Body of pancreas (tissue), 4 donors: Measurements from ENCODE around the gene RGL2. TPM values are rescaled to one million over a fixed set of nuclear protein-coding genes. Genes with fewer than 3 reads are reported as not detected.

ENCODE experiments used
- ATAC-seq: fragments of 150-250 bp; one replicate; pipeline ENCODE4 v1.9.1; 2016
- DNase-seq, 4 donors: peaks; one replicate each; pipeline ENCODE4 v3.0.0-alpha.2; 2019
- H3K27ac ChIP-seq, 4 donors: fragments of 200-600 bp; sonication (generic); 1 replicate in 3 of 4; 2 replicates in 1 of 4; pipeline versions ENCODE4 v1.5.1 to v1.6.1; 2016 to 2019; ENCODE audit warnings: mild to moderate bottlenecking in 1 of 4, mixed read lengths in 1 of 4, moderate library complexity in 1 of 4
- H3K27me3 ChIP-seq, 2 donors: fragments of 200-600 bp; sonication (generic); one replicate each; pipeline ENCODE4 v1.6.0; 2016; ENCODE audit warnings: mild to moderate bottlenecking in 1 of 2
- H3K36me3 ChIP-seq, 2 donors: fragments of 200-600 bp; sonication (generic); replicated peaks in 1 of 2; 2 replicates each; pipeline ENCODE4 v1.5.1; 2016; ENCODE audit warnings: low read depth in 2 of 2; ENCODE audit not compliant: insufficient read depth in 1 of 2
- H3K4me1 ChIP-seq: fragments of 200-600 bp; sonication (generic); one replicate; pipeline ENCODE4 v1.6.0; 2016
- H3K4me3 ChIP-seq, 2 donors: fragments of 200-600 bp; sonication (generic); 1 replicate in 1 of 2; 2 replicates in 1 of 2; pipeline ENCODE4 v1.5.1; 2016 to 2019
- H3K9me3 ChIP-seq, 3 donors: fragments of 200-600 bp; sonication (generic); 1 replicate in 2 of 3; 2 replicates in 1 of 3; pipeline ENCODE4 v1.5.1; 2016
- CTCF ChIP-seq, 7 experiments: fragments of 450-650 bp in 4 of 7; fragments of 200-600 bp in 3 of 7; sonication (generic) in 3 of 7; IDR thresholded peaks; one replicate each; pipeline ENCODE4 v1.5.1; 2016 to 2019; ENCODE audit warnings: antibody characterized with exemption in 7 of 7
- POLR2A ChIP-seq, 3 donors: fragments of 450-650 bp; IDR thresholded peaks; one replicate each; pipeline ENCODE4 v1.6.1; 2016; ENCODE audit warnings: antibody characterized with exemption in 3 of 3, mild to moderate bottlenecking in 2 of 3
- WGBS, 2 donors: methylation state at CpG; one replicate each; pipeline ENCODE4 v1.1.5; 2017; 5-methylcytosine and 5-hydroxymethylcytosine counted together
- intact Hi-C: fragments of 100-400 bp; cut with DNase I; formaldehyde crosslinking; loops from one replicate; pipeline ENCODE4 v1.15.1; 2023
- total RNA-seq, 2 donors: library from RNA; depleted of rRNA; stranded (reverse); fragments of >200 nt; gene quantifications; one replicate each; pipeline ENCODE4 v1.1.0, GENCODE V29; 2016

RGL2 gene
- total RNA-seq, 2 donors from 2014 or later: 31.3 to 31.9 TPM

DNA sequence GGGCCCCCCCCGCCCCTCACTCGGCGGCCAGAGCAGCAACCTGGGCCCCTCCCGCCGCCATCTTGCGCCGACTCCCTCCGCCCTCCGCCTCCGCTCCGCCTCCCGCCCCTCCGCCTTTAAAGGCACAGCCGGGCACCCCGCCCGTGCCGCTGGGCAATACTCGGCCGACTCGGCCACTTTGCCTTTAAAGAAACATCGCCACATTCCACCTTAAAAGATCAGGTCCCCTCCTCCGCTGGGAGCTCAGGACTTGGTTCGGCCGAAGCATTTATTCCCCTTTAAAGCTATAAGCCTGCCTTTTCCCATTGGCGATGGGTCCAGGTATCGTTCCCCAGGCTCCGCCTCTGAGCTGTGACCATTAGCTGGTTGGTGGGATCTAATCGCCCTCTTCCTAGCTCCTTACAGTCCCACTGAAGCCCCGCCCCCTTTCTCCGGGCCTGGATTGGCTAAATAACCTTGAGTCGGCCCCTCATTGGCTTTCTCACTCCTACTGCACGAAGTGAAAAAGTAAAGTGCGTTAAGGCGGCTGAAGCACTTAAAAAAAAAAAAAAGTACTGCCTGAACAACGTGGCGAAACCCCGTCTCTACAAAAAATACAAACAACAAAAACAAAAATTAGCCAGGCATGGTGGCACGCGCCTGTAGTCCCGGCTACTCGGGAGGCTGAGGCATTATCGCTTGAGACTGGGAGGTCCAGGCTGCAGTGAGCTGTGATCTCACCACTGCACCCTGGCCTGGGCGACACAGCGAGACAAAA lies 19.1 kb upstream of the RGL2 start, which contains the start of gene ZBTB22:
Gene ZBTB22, minus strand, starts transcription at position 76 of the 757 bp plus-strand sequence. CDS start 828 bp downstream, outside the sequence.
- Histone ChIP-seq H3K4me1 (peaks cover 63% of the 10 kb centered on the region), H3K27me3 (no peaks in the 10 kb centered on the region), H3K27ac (peak within 1 kb of the TSS; percentile 76 to 86 (median 81)), H3K9me3 (no peaks in the 10 kb centered on the region), H3K36me3 (peaks cover 3 to 4% of the 10 kb centered on the region in 2 donors), H3K4me3 (peak within 1 kb of the TSS; percentile 8 to 67)
- peak in 1 of 7 experiments; percentile 19 for TF ChIP-seq CTCF (IDR thresholded peaks at IDR 0.05)
- TF ChIP-seq POLR2A (IDR thresholded peaks at IDR 0.05): peak in 2 of 3 donors; percentile 41 to 44
- DNase-seq (peak; percentile 100), ATAC-seq (peak; percentile 84)
- 1 to 3% methylated on average over 34 to 37 of the region's 44 CpGs for WGBS, 2 donors
- intact Hi-C loops: no loop called here

DNA sequence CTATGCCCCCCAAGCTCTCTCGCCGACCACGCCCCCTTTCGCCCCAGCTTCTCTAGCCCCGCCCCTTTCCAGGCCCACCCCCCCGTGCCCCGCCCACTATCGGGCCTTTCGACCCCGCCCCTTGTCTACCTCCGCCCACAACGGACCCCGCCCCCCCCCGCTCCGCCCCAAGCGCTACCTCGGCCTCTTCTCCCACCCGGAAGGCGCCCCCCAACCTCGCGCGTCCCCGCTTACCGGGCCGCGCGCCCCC lies 18.6 kb upstream of the RGL2 start:
- intact Hi-C loops: no loop called here
- H3K36me3 ChIP-seq: peaks cover 3 to 4% of the 10 kb centered on the region in 2 donors
- no peak for DNase-seq
- peaks cover 67% of the 10 kb centered on the region for H3K4me1 ChIP-seq
- peak overlapping the region; percentile 76 to 86 (median 81) for H3K27ac ChIP-seq
- 0% methylated on average over 10 to 13 of the region's 27 CpGs for WGBS, 2 donors
- no peaks in the 10 kb centered on the region for H3K27me3 ChIP-seq
- peak; percentile 0 for ATAC-seq
- H3K9me3 ChIP-seq: no peaks in the 10 kb centered on the region
- TF ChIP-seq POLR2A (IDR thresholded peaks at IDR 0.05) (no peak), CTCF (IDR thresholded peaks at IDR 0.05) (no peak)
- peak overlapping the region; percentile 8 to 67 for H3K4me3 ChIP-seq

DNA sequence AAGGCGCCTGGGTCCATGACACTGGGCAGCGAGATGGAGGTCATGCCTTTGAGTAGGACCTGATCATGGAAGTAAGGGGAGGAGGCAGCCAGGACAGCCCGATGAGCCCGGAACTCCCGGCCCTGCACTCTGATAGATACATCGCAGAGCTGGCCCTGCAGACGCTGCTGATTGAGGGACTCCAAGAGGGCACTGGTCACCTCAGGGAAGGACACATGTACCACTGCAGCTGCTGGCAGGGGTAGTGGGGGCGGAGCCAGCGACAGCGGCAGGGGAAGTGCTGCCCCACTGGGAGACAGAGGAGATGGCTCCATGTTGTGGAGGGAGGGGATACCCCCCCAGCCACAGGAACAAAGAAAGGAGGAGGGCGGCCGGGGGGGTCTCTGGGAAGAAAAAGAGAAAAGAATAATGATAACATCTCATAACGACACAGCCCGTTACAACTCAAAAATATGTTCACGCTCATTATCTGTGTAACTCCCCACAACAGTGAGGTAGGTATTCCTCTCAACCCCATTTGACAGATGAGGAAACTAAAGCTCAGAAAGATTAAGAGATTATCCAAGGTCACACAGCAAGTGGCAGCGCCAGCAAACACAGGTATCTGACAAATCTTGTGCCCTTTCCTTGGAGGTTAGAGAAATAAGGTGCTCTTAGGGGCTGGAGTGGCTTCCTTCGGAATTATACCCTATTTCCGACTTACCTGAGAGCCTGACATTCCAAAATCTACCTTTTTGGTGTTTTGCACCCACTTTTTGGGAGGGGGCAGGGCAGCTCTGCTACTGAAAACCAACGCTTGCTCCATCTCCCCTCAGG lies 18.1 kb upstream of the RGL2 start:
- peaks cover 68% of the 10 kb centered on the region for H3K4me1 ChIP-seq
- intact Hi-C loops: no loop called here
- peaks cover 3 to 4% of the 10 kb centered on the region in 2 donors for H3K36me3 ChIP-seq
- DNase-seq: no peak
- no peaks in the 10 kb centered on the region for H3K9me3 ChIP-seq
- peak overlapping the region; percentile 76 to 86 (median 81) for H3K27ac ChIP-seq
- no peak for ATAC-seq
- peak overlapping the region; percentile 8 to 67 for H3K4me3 ChIP-seq
- 66 to 70% methylated on average over 15 to 19 of the region's 19 CpGs for WGBS, 2 donors
- TF ChIP-seq CTCF (IDR thresholded peaks at IDR 0.05) (no peak), POLR2A (IDR thresholded peaks at IDR 0.05) (no peak)
- no peaks in the 10 kb centered on the region for H3K27me3 ChIP-seq

GRCh38 chr6:33315793-33316602 lies 17.3 kb upstream of the RGL2 start:
- H3K9me3 ChIP-seq: no peaks in the 10 kb centered on the region
- H3K4me3 ChIP-seq: no peak overlapping the region
- H3K27me3 ChIP-seq: no peaks in the 10 kb centered on the region
- no peak for ATAC-seq
- peaks cover 3 to 4% of the 10 kb centered on the region in 2 donors for H3K36me3 ChIP-seq
- TF ChIP-seq CTCF (IDR thresholded peaks at IDR 0.05) (no peak), POLR2A (IDR thresholded peaks at IDR 0.05) (no peak)
- peaks cover 63% of the 10 kb centered on the region for H3K4me1 ChIP-seq
- H3K27ac ChIP-seq: no peak overlapping the region
- WGBS, 2 donors: 90 to 93% methylated on average over 9 to 17 of the region's 17 CpGs
- intact Hi-C loops: no loop called here
- DNase-seq: no peak
